ENCODE results near the gene DSG2. TPM values are rescaled to one million over a fixed set of nuclear protein-coding genes. Genes with fewer than 3 reads are reported as not detected.
A peak's percentile ranks its signal among the peaks of the same experiment; 100 is the strongest.

The DSG2 gene
- polyA plus RNA-seq (2013, experiment 1 of 2): 108 TPM
- 133 TPM for polyA plus RNA-seq (2013, experiment 2 of 2)

DNA sequence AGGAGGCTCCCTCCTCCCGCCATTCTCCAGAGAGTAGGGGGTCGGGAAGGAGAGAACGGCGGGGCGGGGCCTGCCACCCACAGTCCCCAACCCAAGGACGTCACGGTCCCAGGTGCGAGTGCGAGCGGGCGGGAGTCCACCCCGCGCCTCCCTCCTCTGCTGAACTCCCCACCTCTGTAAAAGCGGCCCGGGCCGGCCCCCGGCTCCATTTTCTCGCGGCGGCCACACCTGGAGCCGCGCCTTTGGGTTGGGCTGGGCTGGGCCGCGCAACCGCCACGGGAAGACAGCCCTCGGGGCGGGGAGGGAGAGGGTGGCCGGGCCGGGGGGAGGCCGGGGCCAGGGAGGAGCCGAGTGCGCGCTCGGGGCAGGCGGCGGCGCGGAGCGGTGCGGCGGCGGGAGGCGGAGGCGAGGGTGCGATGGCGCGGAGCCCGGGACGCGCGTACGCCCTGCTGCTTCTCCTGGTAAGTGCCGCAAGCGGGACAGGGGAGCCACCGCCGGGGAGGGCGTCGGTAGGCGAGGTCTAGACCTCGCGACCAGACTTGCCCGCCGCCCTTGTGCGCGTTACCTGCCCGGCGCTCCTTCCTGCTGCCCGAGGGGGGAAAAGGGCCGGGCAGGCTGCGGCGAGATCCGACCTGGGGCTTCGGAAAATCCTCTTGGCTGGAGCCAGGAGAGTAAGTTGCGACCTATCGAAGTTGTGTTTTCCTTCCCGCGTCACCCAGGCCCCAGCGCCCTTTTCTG is at the start of gene DSG2:
Gene DSG2 (plus strand): TSS at position 342 of the 738 bp plus-strand sequence. CDS start 75 bp downstream, at position 417.
- H3K4me1 ChIP-seq (ENCODE audit: control insufficient read depth, insufficient read depth, low read length, poor library complexity, severe bottlenecking): peaks cover 10% of the 10 kb centered on the region
- WGBS, 2 experiments (ENCODE audit: insufficient coverage in 2 of 2): 0% methylated on average over 43 to 58 of the region's 79 CpGs
- no peaks in the 10 kb centered on the region for H3K9me3 ChIP-seq (ENCODE audit: control insufficient read depth, low read length)
- peak within 1 kb of the TSS; percentile 84 for H3K4me3 ChIP-seq (ENCODE audit: extremely low read depth, insufficient read depth, low read length, poor library complexity, severe bottlenecking)
- H3K36me3 ChIP-seq (ENCODE audit: control insufficient read depth, insufficient read depth, low read length): no peaks in the 10 kb centered on the region
- H3K27ac ChIP-seq (ENCODE audit: low read depth, low read length, severe bottlenecking): no peak within 1 kb of the TSS

GRCh38 chr18:31450409-31450808 is 47.6 kb upstream of the DSG2 start:
- Histone ChIP-seq H3K9me3 (ENCODE audit: control insufficient read depth, low read length) (no peaks in the 10 kb centered on the region), H3K36me3 (ENCODE audit: control insufficient read depth, insufficient read depth, low read length) (no peaks in the 10 kb centered on the region), H3K4me1 (ENCODE audit: control insufficient read depth, insufficient read depth, low read length, poor library complexity, severe bottlenecking) (peaks cover 3% of the 10 kb centered on the region), H3K4me3 (ENCODE audit: extremely low read depth, insufficient read depth, low read length, poor library complexity, severe bottlenecking) (no peak overlapping the region), H3K27ac (ENCODE audit: low read depth, low read length, severe bottlenecking) (no peak overlapping the region)

GRCh38 chr18:31451625-31452024 is 46.4 kb upstream of the DSG2 start:
- WGBS, 2 experiments (ENCODE audit: insufficient coverage in 2 of 2): 100% methylated on average over 1 of the region's 1 CpG; no CpG with 5 or more reads in 1 of the 2 experiments
- no peaks in the 10 kb centered on the region for H3K9me3 ChIP-seq (ENCODE audit: control insufficient read depth, low read length)
- H3K4me3 ChIP-seq (ENCODE audit: extremely low read depth, insufficient read depth, low read length, poor library complexity, severe bottlenecking): no peak overlapping the region
- no peaks in the 10 kb centered on the region for H3K36me3 ChIP-seq (ENCODE audit: control insufficient read depth, insufficient read depth, low read length)
- H3K4me1 ChIP-seq (ENCODE audit: control insufficient read depth, insufficient read depth, low read length, poor library complexity, severe bottlenecking): peaks cover 3% of the 10 kb centered on the region
- no peak overlapping the region for H3K27ac ChIP-seq (ENCODE audit: low read depth, low read length, severe bottlenecking)

DNA sequence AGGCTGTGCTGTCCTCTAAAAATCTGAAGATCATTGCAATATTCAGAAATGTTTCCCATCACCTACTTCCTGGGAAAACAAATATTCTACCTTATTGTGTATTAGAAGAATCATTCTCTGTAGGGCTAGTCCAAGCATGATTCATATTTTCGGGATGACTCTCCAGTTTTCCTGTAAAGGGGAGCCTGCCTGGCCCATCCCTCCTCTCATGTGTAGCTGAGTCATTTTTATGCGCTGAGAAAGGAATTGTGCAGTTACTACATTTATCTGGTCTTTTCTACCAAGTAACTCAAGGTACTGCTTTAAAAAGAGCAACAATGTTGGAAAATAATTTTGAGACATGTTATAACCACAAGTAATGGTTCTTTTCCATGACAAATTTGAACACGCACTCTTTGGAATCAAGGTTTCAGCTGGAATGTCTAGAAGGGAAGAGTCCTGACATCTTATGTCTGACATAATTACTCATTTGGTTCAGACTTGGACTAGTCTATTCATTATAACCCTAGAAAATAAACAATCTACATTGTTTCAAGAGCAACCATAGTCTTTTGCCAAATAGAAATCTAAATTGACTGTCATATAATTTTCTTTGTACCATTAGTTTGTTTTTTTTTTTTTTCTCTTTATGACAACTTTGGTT is 43.8 kb upstream of the DSG2 start:
- no peak overlapping the region for H3K27ac ChIP-seq (ENCODE audit: low read depth, low read length, severe bottlenecking)
- 80 to 100% methylated on average over 1 to 2 of the region's 3 CpGs for WGBS, 2 experiments (ENCODE audit: insufficient coverage in 2 of 2)
- no peaks in the 10 kb centered on the region for H3K9me3 ChIP-seq (ENCODE audit: control insufficient read depth, low read length)
- no peak overlapping the region for H3K4me3 ChIP-seq (ENCODE audit: extremely low read depth, insufficient read depth, low read length, poor library complexity, severe bottlenecking)
- no peaks in the 10 kb centered on the region for H3K36me3 ChIP-seq (ENCODE audit: control insufficient read depth, insufficient read depth, low read length)
- peaks cover 3% of the 10 kb centered on the region for H3K4me1 ChIP-seq (ENCODE audit: control insufficient read depth, insufficient read depth, low read length, poor library complexity, severe bottlenecking)

DNA sequence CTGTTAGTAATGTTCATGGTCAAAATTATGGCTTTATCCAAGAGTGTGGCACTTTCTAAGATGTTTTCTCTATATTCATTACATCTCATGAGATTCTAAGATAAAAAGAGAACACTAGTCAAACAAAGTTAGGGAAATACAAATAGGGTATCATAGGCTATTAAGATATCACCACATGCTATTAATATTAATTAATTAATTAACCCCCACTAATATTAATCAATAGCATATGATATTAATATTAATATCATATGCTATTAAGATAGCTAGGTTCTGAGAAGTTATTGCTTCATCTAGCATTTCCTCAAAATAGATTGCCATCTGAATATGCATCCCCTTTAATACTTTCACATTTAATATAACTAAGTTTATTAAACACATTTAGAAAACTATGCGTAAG is 28.3 kb upstream of the DSG2 start:
- no CpG with 5 or more reads among the region's 1 CpG for WGBS, 2 experiments (ENCODE audit: insufficient coverage in 2 of 2)
- Histone ChIP-seq H3K36me3 (ENCODE audit: control insufficient read depth, insufficient read depth, low read length) (no peaks in the 10 kb centered on the region), H3K4me3 (ENCODE audit: extremely low read depth, insufficient read depth, low read length, poor library complexity, severe bottlenecking) (no peak overlapping the region), H3K9me3 (ENCODE audit: control insufficient read depth, low read length) (no peaks in the 10 kb centered on the region), H3K27ac (ENCODE audit: low read depth, low read length, severe bottlenecking) (no peak overlapping the region), H3K4me1 (ENCODE audit: control insufficient read depth, insufficient read depth, low read length, poor library complexity, severe bottlenecking) (no peaks in the 10 kb centered on the region)

DNA sequence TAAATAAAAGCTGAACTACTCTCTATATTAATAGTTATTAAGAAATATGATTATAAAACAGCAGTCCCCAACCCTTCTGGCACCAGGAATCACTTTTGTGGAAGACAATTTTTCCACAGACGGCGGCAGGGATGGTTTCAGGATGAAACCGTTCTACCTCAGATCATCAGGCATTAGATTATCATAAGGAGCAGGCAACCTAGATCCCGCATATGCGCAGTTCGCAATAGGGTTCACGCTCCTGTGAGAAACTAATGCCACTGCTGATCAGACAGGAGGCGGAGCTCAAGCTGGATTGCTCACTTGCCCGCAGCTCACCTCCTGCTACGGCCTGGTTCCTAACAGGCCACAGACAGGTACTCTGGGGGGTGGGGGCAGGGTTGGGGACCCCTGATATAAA is 19.3 kb upstream of the DSG2 start:
- 84 to 94% methylated on average over 8 of the region's 10 CpGs for WGBS, 2 experiments (ENCODE audit: insufficient coverage in 2 of 2)
- no peak overlapping the region for H3K4me3 ChIP-seq (ENCODE audit: extremely low read depth, insufficient read depth, low read length, poor library complexity, severe bottlenecking)
- no peaks in the 10 kb centered on the region for H3K4me1 ChIP-seq (ENCODE audit: control insufficient read depth, insufficient read depth, low read length, poor library complexity, severe bottlenecking)
- H3K9me3 ChIP-seq (ENCODE audit: control insufficient read depth, low read length): no peaks in the 10 kb centered on the region
- H3K27ac ChIP-seq (ENCODE audit: low read depth, low read length, severe bottlenecking): no peak overlapping the region
- no peaks in the 10 kb centered on the region for H3K36me3 ChIP-seq (ENCODE audit: control insufficient read depth, insufficient read depth, low read length)

DNA sequence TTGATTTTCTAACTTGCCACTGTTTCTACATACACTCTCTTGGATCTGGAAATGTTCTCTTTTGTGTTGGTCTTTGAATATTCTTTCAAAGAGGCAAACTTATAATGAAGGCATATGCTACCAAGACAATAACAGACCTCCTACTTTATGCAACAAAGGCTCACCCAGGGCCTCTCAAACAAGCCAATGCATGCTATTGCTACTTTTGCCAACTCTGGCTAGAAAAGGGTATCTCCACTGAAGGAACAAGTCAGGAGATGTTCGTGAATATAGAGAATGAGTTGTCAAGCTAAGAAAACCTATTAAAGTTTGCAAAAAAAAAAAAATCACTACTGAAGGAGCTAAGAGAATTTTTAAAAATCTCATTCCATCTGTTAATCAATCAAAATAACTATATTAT is 15.9 kb upstream of the DSG2 start:
- Histone ChIP-seq H3K4me3 (ENCODE audit: extremely low read depth, insufficient read depth, low read length, poor library complexity, severe bottlenecking) (no peak overlapping the region), H3K27ac (ENCODE audit: low read depth, low read length, severe bottlenecking) (no peak overlapping the region), H3K9me3 (ENCODE audit: control insufficient read depth, low read length) (no peaks in the 10 kb centered on the region), H3K36me3 (ENCODE audit: control insufficient read depth, insufficient read depth, low read length) (no peaks in the 10 kb centered on the region), H3K4me1 (ENCODE audit: control insufficient read depth, insufficient read depth, low read length, poor library complexity, severe bottlenecking) (peaks cover 17% of the 10 kb centered on the region)
- WGBS, 2 experiments (ENCODE audit: insufficient coverage in 2 of 2): no CpG with 5 or more reads among the region's 1 CpG

DNA sequence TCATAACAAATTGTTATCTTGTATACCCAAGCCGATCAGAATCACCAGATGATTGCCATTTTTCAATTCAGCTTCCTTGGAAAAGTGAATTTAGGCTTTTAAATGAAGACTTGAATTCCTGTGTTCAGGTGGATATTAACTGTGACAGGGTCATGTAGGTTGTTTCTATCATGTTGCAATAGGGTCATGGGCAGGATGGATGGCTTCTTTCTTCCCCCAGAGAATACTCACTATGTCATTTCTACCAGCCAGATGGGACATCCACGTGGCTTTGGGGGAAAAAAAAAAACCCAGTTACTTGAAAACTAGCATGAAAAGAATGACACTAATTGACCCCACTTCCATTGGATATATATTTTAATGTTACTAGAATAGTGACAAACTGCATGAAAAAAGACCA is 14.6 kb upstream of the DSG2 start:
- Histone ChIP-seq H3K9me3 (ENCODE audit: control insufficient read depth, low read length) (no peaks in the 10 kb centered on the region), H3K4me1 (ENCODE audit: control insufficient read depth, insufficient read depth, low read length, poor library complexity, severe bottlenecking) (peaks cover 26% of the 10 kb centered on the region), H3K36me3 (ENCODE audit: control insufficient read depth, insufficient read depth, low read length) (no peaks in the 10 kb centered on the region), H3K4me3 (ENCODE audit: extremely low read depth, insufficient read depth, low read length, poor library complexity, severe bottlenecking) (no peak overlapping the region), H3K27ac (ENCODE audit: low read depth, low read length, severe bottlenecking) (no peak overlapping the region)
- 100% methylated on average over 1 of the region's 2 CpGs for WGBS, 2 experiments (ENCODE audit: insufficient coverage in 2 of 2)

DNA sequence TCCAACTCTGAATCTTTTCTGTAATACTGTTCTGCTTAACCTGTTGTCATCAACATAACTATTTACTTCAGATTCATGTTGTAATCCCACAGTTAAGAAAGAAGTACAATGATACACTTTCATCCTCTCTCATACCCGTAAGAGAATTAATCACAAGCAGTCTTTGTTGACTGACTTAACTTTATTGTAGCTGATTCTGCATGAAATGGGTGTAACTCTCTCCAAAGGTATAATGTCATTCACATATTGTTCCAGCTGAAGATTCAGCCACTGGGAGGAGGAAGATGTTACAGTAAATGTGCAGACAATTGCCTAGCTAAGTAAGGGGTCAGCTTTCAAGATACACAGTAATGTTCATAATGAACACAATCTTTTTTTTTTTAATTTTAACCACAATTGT is 13.5 kb upstream of the DSG2 start:
- no CpG with 5 or more reads among the region's 1 CpG for WGBS, 2 experiments (ENCODE audit: insufficient coverage in 2 of 2)
- Histone ChIP-seq H3K9me3 (ENCODE audit: control insufficient read depth, low read length) (no peaks in the 10 kb centered on the region), H3K36me3 (ENCODE audit: control insufficient read depth, insufficient read depth, low read length) (no peaks in the 10 kb centered on the region), H3K4me3 (ENCODE audit: extremely low read depth, insufficient read depth, low read length, poor library complexity, severe bottlenecking) (no peak overlapping the region), H3K4me1 (ENCODE audit: control insufficient read depth, insufficient read depth, low read length, poor library complexity, severe bottlenecking) (peaks cover 26% of the 10 kb centered on the region), H3K27ac (ENCODE audit: low read depth, low read length, severe bottlenecking) (no peak overlapping the region)

DNA sequence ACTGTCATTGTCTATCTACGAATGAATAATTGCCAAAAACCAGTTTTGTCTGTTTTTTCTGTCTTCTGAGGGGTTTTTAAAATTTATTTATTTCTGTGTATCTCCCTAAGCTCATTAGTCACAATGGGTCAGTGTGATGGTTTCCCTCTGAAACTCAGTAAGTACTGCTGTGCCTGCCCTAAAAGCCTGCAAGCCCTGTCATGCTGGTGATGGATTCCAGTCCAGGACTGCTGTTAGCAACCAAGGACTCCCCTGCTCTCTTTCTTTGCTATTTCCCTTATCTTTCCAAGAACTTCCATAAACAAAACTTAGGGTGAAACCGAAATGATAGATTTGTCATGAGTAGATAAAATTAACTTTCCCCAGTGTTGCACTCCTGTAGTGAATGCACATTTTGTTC is 11.8 kb upstream of the DSG2 start:
- Histone ChIP-seq H3K27ac (ENCODE audit: low read depth, low read length, severe bottlenecking) (peak overlapping the region; percentile 95), H3K4me3 (ENCODE audit: extremely low read depth, insufficient read depth, low read length, poor library complexity, severe bottlenecking) (no peak overlapping the region), H3K36me3 (ENCODE audit: control insufficient read depth, insufficient read depth, low read length) (no peaks in the 10 kb centered on the region), H3K4me1 (ENCODE audit: control insufficient read depth, insufficient read depth, low read length, poor library complexity, severe bottlenecking) (peaks cover 26% of the 10 kb centered on the region), H3K9me3 (ENCODE audit: control insufficient read depth, low read length) (no peaks in the 10 kb centered on the region)
- 86% methylated on average over 1 of the region's 2 CpGs; no CpG with 5 or more reads in 1 of the 2 experiments for WGBS, 2 experiments (ENCODE audit: insufficient coverage in 2 of 2)
